GM10248 (cell line): Measurements from ENCODE around the gene ABCC10.
"Not testable (repeated sequence)": the region's sequence is repeated elsewhere in the genome, so short reads cannot be mapped to it uniquely, and the experiment has no call there.

Source experiments
- CTCF ChIA-PET: fragments of 300-600 bp; sonication (Branson Sonifier 250); formaldehyde crosslinking; extraction: SDS; loops from one replicate; lab custom pipeline; 2021; ENCODE audit warnings: antibody characterized with exemption; lab: Yijun Ruan, JAX
- POLR2A ChIA-PET: fragments of 350-650 bp; sonication (Branson Sonifier 250); formaldehyde crosslinking; extraction: SDS; loops from one replicate; lab custom pipeline; 2020; ENCODE audit warnings: antibody characterized with exemption; lab: Yijun Ruan, JAX
- DNase-seq: peaks from one replicate; pipeline ENCODE4 v3.0.0; 2012; ENCODE audit errors: extremely low spot score
- TF ChIP-seq, protein P1 (sequence below): IDR thresholded peaks from 2 replicates; pipeline ENCODE4 v1.5.1; 2012; ENCODE audit warnings: mild to moderate bottlenecking, low read depth; ENCODE audit errors: extremely low read depth, missing control alignments, control extremely low read depth

ABCC10 gene

DNA sequence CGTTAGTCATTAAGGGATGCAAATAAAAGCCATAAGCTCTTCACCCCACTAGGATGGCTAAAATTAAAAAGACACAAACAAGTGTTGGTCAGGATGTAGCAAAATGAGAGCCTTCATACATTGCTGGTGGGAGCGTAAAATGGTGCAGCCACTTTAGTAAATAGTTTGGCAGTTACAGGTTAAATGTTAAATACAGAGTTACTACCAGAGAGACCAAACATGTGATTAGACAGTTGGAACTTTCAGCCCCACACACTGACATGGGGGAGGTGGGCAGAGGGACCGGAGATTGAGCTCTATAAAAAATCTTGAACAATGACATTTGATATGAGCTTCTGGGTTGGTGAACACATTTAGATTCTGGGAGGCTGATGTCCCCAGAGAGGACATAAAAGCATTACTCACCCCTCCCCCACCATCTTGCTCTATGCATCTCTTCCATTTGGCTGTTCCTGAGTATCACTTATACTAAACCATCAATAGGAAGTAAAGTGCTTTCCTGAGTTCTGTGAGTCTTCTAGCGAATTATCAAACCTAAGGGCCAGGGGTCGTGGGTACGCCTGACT is 37.5 kb upstream of the ABCC10 start:
- ChIA-PET CTCF (interaction anchor here (0.8 to 4.6 kb wide), 7 partner anchors 8 to 161 kb away, joined by 3 to 15 read pairs (median 3); partner anchors contain the start of gene DNPH1), POLR2A (interaction anchor here (0.6 kb wide), 1 partner anchor 107 kb away, joined by 3 read pairs; no protein-coding TSS in a partner anchor)
- no peak for DNase-seq
- TF ChIP-seq, protein P1, sequence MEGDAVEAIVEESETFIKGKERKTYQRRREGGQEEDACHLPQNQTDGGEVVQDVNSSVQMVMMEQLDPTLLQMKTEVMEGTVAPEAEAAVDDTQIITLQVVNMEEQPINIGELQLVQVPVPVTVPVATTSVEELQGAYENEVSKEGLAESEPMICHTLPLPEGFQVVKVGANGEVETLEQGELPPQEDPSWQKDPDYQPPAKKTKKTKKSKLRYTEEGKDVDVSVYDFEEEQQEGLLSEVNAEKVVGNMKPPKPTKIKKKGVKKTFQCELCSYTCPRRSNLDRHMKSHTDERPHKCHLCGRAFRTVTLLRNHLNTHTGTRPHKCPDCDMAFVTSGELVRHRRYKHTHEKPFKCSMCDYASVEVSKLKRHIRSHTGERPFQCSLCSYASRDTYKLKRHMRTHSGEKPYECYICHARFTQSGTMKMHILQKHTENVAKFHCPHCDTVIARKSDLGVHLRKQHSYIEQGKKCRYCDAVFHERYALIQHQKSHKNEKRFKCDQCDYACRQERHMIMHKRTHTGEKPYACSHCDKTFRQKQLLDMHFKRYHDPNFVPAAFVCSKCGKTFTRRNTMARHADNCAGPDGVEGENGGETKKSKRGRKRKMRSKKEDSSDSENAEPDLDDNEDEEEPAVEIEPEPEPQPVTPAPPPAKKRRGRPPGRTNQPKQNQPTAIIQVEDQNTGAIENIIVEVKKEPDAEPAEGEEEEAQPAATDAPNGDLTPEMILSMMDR = no peak

DNA sequence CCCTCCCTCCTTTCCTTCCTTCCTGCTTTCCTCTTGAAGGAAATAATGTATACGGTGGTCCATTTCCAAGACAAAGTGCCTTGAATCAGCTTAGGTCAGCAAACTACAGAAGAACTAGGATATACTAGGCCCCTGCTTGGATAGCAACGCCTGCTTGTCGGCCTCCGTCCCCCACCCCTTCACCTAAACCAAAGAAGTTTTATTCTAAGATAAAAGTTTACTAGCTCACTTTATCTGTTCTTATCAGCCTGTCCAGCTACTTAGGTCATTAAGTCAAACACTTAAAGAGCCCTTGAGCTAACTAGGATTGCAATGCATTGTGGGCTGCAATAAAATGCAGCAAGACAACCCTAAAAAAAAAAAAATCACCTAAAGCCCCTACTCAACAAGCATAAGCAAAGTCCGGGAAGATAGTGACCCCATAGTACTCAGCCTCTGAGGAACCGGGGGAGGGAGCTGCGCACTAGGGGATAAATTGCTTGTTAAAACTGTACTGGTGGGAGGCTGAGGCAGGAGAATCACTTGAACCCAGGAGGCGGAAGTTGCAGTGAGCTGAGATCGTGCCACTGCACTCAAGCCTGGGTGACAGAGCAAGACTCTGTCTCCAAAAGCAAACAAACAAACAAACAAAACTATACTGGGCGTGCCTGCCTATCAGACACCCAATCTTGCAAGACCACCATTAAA is 36.4 kb upstream of the ABCC10 start:
- CTCF ChIA-PET = interaction anchor here (0.8 to 4.6 kb wide), 4 partner anchors 10 to 21 kb away, joined by 3 to 15 read pairs (median 3); partner anchors contain the start of gene ZNF318
- POLR2A ChIA-PET, DNase-seq: not testable (repeated sequence)

DNA sequence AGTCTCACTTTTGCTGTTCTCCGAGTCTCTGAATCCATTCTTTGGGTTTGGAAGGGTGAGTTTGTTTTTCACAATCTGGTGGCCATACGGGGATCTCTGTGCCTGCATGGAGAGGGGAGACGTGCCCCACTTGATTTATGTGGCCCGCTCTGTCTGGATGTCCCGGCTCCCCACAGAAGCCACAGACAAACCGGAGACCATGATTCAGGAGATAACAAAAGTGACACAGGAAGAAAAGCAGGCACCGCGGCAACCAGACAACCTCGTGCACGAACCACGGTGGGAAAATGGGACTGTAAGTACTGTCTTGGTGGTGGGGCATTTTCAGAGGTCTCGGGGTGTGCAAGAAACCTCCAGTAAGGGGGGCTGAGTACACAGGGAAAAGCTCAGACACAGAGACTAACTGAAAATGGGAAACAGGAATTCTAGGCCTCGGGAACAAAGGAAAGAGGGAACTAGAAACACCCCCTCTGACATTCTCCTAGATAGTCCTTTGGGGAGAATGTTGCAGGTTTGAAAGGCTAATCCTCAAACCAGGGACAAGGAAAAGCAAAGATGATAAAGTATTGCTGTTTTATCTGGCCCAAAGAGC is 35.8 kb upstream of the ABCC10 start:
- POLR2A ChIA-PET = no interaction called here

DNA sequence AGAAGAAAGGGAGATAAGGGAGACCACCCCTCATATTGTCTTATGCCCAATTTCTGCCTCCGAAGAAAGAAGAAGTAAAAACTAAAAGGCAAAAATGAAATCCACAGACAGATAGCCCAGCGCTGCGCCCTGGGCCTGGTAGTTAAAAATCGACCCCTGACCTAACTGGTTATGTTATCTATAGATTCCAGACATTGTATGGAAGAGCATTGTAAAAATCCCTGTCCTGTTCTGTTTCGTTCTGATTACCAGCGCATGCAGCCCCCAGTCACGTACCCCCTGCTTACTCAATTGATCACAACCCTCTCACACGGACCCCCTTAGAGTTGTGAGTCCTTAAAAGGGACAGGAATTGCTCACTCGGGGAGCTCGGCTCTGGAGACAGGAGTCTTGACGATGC is 34.2 kb upstream of the ABCC10 start:
- DNase-seq = not testable (repeated sequence)
- POLR2A ChIA-PET = interaction anchor here (0.7 to 0.9 kb wide), 2 partner anchors 10 to 297 kb away, joined by 3 read pairs; no protein-coding TSS in a partner anchor
- CTCF ChIA-PET = interaction anchor here (0.8 to 4.6 kb wide), 10 partner anchors 9 to 115 kb away, joined by 3 to 15 read pairs (median 3); partner anchors contain the start of genes CRIP3 and ZNF318

More for the DNA sequence above, 35.8 kb upstream of the ABCC10 start:
- TF ChIP-seq, protein P1 = no peak
- no peak for DNase-seq
- CTCF ChIA-PET = interaction anchor here (0.8 to 4.6 kb wide), 3 partner anchors 14 to 22 kb away, joined by 3 to 15 read pairs (median 3); partner anchors contain the start of gene ZNF318

DNA sequence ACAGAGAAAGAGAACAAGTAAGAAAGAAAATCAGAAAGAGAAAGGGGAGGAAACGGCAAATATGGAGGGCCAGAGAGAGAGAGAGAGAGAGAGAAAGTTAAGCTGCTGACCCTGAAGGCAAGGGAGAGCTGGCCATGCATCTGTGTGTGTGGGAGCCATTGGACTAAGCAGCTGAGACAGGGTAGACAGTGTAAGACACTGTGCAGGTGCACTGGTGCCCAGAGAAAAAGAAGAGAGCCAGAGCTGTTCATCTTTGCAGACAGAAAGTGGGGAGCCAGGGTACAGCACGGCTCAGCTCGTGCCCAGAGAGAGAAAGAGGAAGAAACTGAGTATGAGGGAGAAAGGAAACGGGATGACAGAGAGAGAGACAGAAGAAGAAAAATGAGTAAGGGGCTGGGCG is 33.7 kb upstream of the ABCC10 start:
- no peak for DNase-seq

DNA sequence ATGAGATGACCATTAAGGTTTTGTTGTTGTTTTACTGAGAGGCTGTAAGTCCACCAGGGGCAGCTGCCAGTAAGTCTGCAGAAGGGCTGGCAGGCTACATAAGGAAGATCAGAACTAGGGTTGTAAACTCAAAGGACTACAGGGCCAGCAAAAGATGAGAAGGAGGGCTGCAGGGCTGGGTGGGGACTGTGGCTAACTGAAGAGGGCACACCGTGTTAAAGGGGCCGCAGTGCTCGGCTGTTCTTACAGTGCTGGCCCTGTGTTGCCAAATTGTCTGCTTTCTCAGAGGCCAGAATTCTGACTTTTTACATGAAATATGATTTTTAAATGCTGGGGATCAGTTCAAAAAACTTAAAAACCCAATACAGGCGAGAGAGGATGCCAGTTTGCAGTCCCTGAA is 32.4 kb upstream of the ABCC10 start:
- TF ChIP-seq, protein P1 = no peak
- POLR2A ChIA-PET = no interaction called here
- DNase-seq = no peak
- CTCF ChIA-PET = interaction anchor here (1.0 to 2.1 kb wide), 4 partner anchors 9 to 132 kb away, joined by 4 to 5 read pairs (median 5); no protein-coding TSS in a partner anchor

More for the DNA sequence above, 33.7 kb upstream of the ABCC10 start:
- POLR2A ChIA-PET = interaction anchor here (0.6 to 0.9 kb wide), 3 partner anchors 10 to 832 kb away, joined by 3 to 5 read pairs (median 3); no protein-coding TSS in a partner anchor
- CTCF ChIA-PET = interaction anchor here (0.8 to 2.1 kb wide), 8 partner anchors 10 to 114 kb away, joined by 3 to 5 read pairs (median 3); partner anchors contain the start of genes CRIP3 and ZNF318
- TF ChIP-seq, protein P1 = no peak

DNA sequence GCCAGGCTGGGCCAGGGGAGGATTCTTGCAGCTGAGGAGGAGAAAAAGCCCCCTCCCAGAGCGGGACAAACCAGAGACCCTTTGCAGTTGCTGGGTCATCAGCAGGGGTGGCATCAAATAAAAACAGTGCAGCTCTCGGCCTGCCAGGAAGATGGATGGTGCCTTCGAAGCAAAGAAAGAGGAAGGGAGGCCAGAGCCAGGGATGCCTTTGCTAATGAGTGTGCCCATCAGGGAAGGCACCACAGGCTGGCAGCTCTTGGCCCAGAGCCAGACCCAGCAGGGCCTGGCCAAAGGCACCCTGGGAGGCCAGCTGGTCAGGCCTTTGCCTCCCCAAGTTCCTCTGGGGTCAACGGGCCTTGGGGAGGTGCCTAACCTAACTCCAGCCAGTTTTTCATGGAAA is 31.6 kb upstream of the ABCC10 start:
- CTCF ChIA-PET = interaction anchor here (0.7 to 2.1 kb wide), 6 partner anchors 8 to 133 kb away, joined by 3 to 6 read pairs (median 4); no protein-coding TSS in a partner anchor
- DNase-seq = no peak
- POLR2A ChIA-PET = no interaction called here
- TF ChIP-seq, protein P1 = no peak
